ENCODE measurements around the gene SERPIND1.

SERPIND1 gene

DNA sequence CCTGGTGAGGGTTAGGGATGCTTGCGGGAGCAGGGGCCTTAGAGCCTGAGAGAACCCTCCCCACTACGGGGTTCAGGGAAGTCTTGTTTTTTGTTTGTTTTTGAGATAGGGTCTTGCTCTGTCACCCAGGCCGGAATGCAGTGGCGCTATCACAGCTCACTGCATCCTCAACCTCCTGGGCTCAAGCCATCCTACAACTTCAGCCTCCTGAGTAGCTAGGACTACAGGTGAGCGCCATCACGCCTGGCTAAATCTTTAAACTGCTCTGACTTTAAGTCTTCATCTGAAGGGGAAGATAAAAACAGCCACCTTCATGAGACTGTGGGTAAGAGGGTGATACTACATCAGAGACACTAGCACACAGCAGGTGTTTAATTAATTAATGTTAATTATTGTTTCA is 28.5 kb downstream of the SERPIND1 start:
- no peak for DNase-seq (ENCODE audit: low read depth)
- TF ChIP-seq POLR2A (IDR thresholded peaks at IDR 0.05; ENCODE audit: extremely low read depth, insufficient read length), result no peak
- TF ChIP-seq, protein P1, sequence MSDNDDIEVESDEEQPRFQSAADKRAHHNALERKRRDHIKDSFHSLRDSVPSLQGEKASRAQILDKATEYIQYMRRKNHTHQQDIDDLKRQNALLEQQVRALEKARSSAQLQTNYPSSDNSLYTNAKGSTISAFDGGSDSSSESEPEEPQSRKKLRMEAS (IDR thresholded peaks at IDR 0.05; ENCODE audit: low read depth, low read length), result no peak
- TF ChIP-seq, protein P2, sequence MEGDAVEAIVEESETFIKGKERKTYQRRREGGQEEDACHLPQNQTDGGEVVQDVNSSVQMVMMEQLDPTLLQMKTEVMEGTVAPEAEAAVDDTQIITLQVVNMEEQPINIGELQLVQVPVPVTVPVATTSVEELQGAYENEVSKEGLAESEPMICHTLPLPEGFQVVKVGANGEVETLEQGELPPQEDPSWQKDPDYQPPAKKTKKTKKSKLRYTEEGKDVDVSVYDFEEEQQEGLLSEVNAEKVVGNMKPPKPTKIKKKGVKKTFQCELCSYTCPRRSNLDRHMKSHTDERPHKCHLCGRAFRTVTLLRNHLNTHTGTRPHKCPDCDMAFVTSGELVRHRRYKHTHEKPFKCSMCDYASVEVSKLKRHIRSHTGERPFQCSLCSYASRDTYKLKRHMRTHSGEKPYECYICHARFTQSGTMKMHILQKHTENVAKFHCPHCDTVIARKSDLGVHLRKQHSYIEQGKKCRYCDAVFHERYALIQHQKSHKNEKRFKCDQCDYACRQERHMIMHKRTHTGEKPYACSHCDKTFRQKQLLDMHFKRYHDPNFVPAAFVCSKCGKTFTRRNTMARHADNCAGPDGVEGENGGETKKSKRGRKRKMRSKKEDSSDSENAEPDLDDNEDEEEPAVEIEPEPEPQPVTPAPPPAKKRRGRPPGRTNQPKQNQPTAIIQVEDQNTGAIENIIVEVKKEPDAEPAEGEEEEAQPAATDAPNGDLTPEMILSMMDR (IDR thresholded peaks at IDR 0.05; ENCODE audit: low read depth, low read length), result no peak
- no peak for TF ChIP-seq MYC (IDR thresholded peaks at IDR 0.05; ENCODE audit: low read depth, low read length)
- no peak overlapping the region for H3K4me3 ChIP-seq (ENCODE audit: low read depth, low read length)

DNA sequence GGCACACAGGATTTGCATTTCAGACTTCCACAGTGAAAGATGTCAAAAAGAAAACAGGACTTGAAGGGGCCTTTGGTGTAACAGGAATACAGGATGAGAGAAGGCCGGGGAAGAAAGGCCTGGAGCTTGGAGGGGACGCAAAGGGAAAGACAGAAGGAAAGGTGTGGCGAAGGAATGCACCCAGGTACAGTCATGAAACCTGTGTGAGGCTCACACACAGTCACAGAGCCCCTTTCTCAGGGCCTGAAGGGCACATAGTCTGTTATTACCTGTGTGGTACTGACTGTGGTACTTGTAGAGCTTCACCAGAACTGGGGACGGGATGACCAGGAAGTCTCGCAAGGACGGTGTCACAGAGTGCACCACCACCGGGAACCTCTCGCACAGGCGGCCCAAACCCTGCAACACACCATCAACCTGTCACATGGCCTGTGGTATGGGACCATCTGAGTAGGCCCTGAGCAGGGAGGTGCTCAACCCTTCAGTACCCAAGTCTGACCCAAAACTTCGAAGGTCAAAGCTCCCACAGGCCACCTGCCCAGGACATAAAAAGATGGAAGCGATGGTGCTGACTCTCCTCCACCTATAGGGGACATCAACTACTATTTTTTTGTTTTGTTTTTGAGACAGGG is 29.1 kb downstream of the SERPIND1 start:
- DNase-seq (ENCODE audit: low read depth), result no peak
- TF ChIP-seq, protein P1 (IDR thresholded peaks at IDR 0.05; ENCODE audit: low read depth, low read length), result no peak
- TF ChIP-seq, protein P2 (IDR thresholded peaks at IDR 0.05; ENCODE audit: low read depth, low read length), result no peak
- TF ChIP-seq POLR2A (IDR thresholded peaks at IDR 0.05; ENCODE audit: extremely low read depth, insufficient read length) (no peak), MYC (IDR thresholded peaks at IDR 0.05; ENCODE audit: low read depth, low read length) (no peak)
- H3K4me3 ChIP-seq (ENCODE audit: low read depth, low read length), result no peak overlapping the region

DNA sequence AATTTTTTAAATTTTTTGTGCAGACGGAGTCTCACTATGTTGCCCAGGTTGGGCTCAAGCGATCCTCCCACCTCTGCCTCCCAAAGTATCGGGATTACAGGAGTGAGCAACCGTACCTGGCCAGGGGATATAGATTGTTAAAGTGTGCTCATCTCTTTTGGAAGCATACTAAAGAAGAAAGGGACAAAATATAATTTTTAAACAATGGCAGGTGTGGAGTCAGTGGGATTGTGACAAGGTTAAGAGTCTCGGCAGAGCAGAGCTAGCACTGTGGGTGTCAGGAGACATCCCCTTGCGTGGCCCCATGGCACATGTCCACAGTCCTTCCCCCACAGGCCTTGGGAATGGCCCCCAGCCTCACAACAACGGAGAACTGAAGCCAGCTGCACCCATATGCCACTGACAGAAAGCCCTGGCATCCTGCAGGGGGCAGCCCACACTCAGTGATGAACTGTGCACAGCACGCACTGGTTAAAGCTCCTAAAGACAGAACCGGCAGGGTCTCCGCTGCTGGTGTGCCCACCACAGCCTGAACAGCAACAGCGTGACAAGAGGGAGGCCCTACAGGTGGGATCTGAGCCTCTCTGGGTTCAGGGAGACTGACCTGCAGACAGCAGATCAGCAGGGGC is 29.9 kb downstream of the SERPIND1 start:
- peak; percentile 56 for DNase-seq (ENCODE audit: low read depth)
- no peak for TF ChIP-seq POLR2A (IDR thresholded peaks at IDR 0.05; ENCODE audit: extremely low read depth, insufficient read length)
- TF ChIP-seq, protein P2 (IDR thresholded peaks at IDR 0.05; ENCODE audit: low read depth, low read length), result peak; percentile 70
- no peak overlapping the region for H3K4me3 ChIP-seq (ENCODE audit: low read depth, low read length)

DNA sequence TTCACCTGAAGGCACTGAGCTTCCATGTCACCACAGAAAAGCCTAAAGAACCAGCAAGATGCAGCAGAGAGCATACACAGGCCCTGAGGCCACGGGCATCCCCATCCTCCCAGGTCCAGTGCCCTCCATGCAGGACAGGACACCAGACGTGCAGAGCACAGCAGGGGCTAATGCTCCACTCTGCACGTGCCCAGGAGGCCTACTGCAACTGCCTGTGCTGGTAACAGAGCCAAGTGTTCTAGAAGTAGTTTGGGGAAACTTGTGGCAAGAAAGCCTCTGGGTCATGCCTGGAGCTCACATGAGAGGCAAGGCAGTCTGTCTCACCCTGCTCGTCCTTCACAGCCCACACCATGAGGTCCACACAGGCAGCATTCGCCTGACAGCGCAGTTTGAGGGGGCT is 30.7 kb downstream of the SERPIND1 start:
- no peak overlapping the region for H3K4me3 ChIP-seq (ENCODE audit: low read depth, low read length)
- DNase-seq (ENCODE audit: low read depth), result no peak
- TF ChIP-seq MYC (IDR thresholded peaks at IDR 0.05; ENCODE audit: low read depth, low read length) (no peak), POLR2A (IDR thresholded peaks at IDR 0.05; ENCODE audit: extremely low read depth, insufficient read length) (no peak)
- TF ChIP-seq, protein P2 (IDR thresholded peaks at IDR 0.05; ENCODE audit: low read depth, low read length), result no peak
- TF ChIP-seq, protein P1 (IDR thresholded peaks at IDR 0.05; ENCODE audit: low read depth, low read length), result no peak

- no peak for DNase-seq (ENCODE audit: low read depth)
- TF ChIP-seq MYC (IDR thresholded peaks at IDR 0.05; ENCODE audit: low read depth, low read length), result no peak
- TF ChIP-seq, protein P2 (IDR thresholded peaks at IDR 0.05; ENCODE audit: low read depth, low read length), result no peak
- TF ChIP-seq, protein P1 (IDR thresholded peaks at IDR 0.05; ENCODE audit: low read depth, low read length), result no peak
- no peak for TF ChIP-seq POLR2A (IDR thresholded peaks at IDR 0.05; ENCODE audit: extremely low read depth, insufficient read length)
- no peak overlapping the region for H3K4me3 ChIP-seq (ENCODE audit: low read depth, low read length)
Observed at GRCh38 chr22:20805972-20806471, 32.1 kb downstream of the SERPIND1 start.

Data from NB4 (cell line).